IMR-90 (cell line): ENCODE results near the gene WDFY2. TPM values are rescaled to one million over a fixed set of nuclear protein-coding genes. Genes with fewer than 3 reads are reported as not detected.

Source experiments
- ATAC-seq: fragments of 200-7000 bp; cut with Tn5 transposase; 2 replicates; pipeline ENCODE4 v1.9.1; 2020; ENCODE audit warnings: low read depth, mild to moderate bottlenecking, moderate library complexity
- BruUV-seq: library from RNA; stranded (reverse); fragments of 400-500 nt; replicated peaks from 2 replicates; lab custom pipeline; 2021; lab: Mats Ljungman, UMichigan
- CTCF ChIA-PET: fragments of 300-600 bp; formaldehyde crosslinking; extraction: SDS; loops from one replicate; lab custom pipeline; 2021; ENCODE audit warnings: antibody characterized with exemption; lab: Yijun Ruan, JAX
- POLR2A ChIA-PET: fragments of 300-600 bp; sonication (Branson Sonifier 250); formaldehyde crosslinking; loops from one replicate; lab custom pipeline; 2022; ENCODE audit warnings: antibody characterized with exemption; ENCODE audit not compliant: unreplicated experiment; lab: Charles Lee
- DNase-seq: peaks from one replicate; pipeline ENCODE4 v3.0.0; 2013
- H2AFZ ChIP-seq: replicated peaks from 2 replicates; pipeline ENCODE3; 2013; ENCODE audit warnings: low read length, mild to moderate bottlenecking; ENCODE audit not compliant: poor library complexity
- H2AK5ac ChIP-seq: 2 replicates; pipeline ENCODE4 v1.6.1; 2013; ENCODE audit warnings: low read depth, low read length, inconsistent platforms
- H2AK9ac ChIP-seq: replicated peaks from 2 replicates; pipeline ENCODE3; 2013; ENCODE audit warnings: mild to moderate bottlenecking, low read depth, low read length, moderate library complexity; ENCODE audit not compliant: poor library complexity
- H2BK120ac ChIP-seq: 2 replicates; pipeline ENCODE4 v1.6.1; 2013; ENCODE audit warnings: low read depth, low read length, inconsistent platforms
- H2BK15ac ChIP-seq: 3 replicates; pipeline ENCODE4 v1.6.1; 2013; ENCODE audit warnings: low read depth, low read length, inconsistent platforms
- H2BK20ac ChIP-seq: 2 replicates; pipeline ENCODE4 v1.6.1; 2013; ENCODE audit warnings: low read depth, mild to moderate bottlenecking, inconsistent platforms, low read length, moderate library complexity
- H2BK5ac ChIP-seq: 2 replicates; pipeline ENCODE4 v1.6.1; 2013; ENCODE audit warnings: mild to moderate bottlenecking, low read depth, low read length, inconsistent platforms; ENCODE audit not compliant: poor library complexity, severe bottlenecking
- H3K14ac ChIP-seq: replicated peaks from 2 replicates; pipeline ENCODE4 v1.6.1; 2013; ENCODE audit warnings: low read depth, low read length, inconsistent platforms
- H3K18ac ChIP-seq: 2 replicates; pipeline ENCODE4 v1.6.1; 2013; ENCODE audit warnings: low read depth, low read length, control low read depth
- H3K23ac ChIP-seq: 2 replicates; pipeline ENCODE4 v1.6.1; 2013; ENCODE audit warnings: low read depth, low read length, inconsistent platforms
- H3K27ac ChIP-seq: 2 replicates; pipeline ENCODE4 v1.5.1; 2013; ENCODE audit warnings: mild to moderate bottlenecking, control low read depth, low read length; ENCODE audit not compliant: insufficient read depth
- H3K27me3 ChIP-seq: 2 replicates; pipeline ENCODE4 v1.6.1; 2013; ENCODE audit warnings: low read length; ENCODE audit not compliant: control insufficient read depth, insufficient read depth
- H3K36me3 ChIP-seq: 2 replicates; pipeline ENCODE4 v1.6.1; 2013; ENCODE audit warnings: low read length, mixed read lengths; ENCODE audit not compliant: control insufficient read depth, insufficient read depth
- H3K4ac ChIP-seq: 2 replicates; pipeline ENCODE4 v1.6.1; 2013; ENCODE audit warnings: low read depth, low read length, inconsistent platforms
- H3K4me1 ChIP-seq: 2 replicates; pipeline ENCODE4 v1.6.1; 2013; ENCODE audit warnings: low read length, mixed read lengths; ENCODE audit not compliant: control insufficient read depth, insufficient read depth
- H3K4me2 ChIP-seq: 2 replicates; pipeline ENCODE4 v1.6.1; 2013; ENCODE audit warnings: low read depth, mild to moderate bottlenecking, control low read depth, low read length, moderate library complexity
- H3K4me3 ChIP-seq: 2 replicates; pipeline ENCODE4 v1.5.1; 2013; ENCODE audit warnings: low read depth, mild to moderate bottlenecking, control low read depth, low read length, moderate library complexity; ENCODE audit not compliant: insufficient read depth
- H3K56ac ChIP-seq: 2 replicates; pipeline ENCODE4 v1.6.1; 2013; ENCODE audit warnings: low read length, inconsistent platforms; ENCODE audit not compliant: insufficient read depth; ENCODE audit errors: extremely low read depth
- H3K79me1 ChIP-seq, 2 experiments: 2 replicates each; pipeline ENCODE4 v1.6.1; 2013; ENCODE audit warnings: low read length in 2 of 2, inconsistent platforms in 1 of 2, low read depth in 1 of 2
- H3K9ac ChIP-seq: 2 replicates; pipeline ENCODE4 v1.6.1; 2013; ENCODE audit warnings: low read depth, low read length, control low read depth
- H3K9me1 ChIP-seq: 2 replicates; pipeline ENCODE4 v1.6.1; 2013; ENCODE audit warnings: low read length, inconsistent platforms; ENCODE audit not compliant: insufficient read depth
- H3K9me3 ChIP-seq: 2 replicates; pipeline ENCODE4 v1.6.1; 2013; ENCODE audit warnings: low read length; ENCODE audit not compliant: control insufficient read depth, insufficient read depth
- H4K20me1 ChIP-seq: 2 replicates; pipeline ENCODE4 v1.6.1; 2013; ENCODE audit warnings: low read length, inconsistent platforms; ENCODE audit not compliant: insufficient read depth
- H4K5ac ChIP-seq: 2 replicates; pipeline ENCODE4 v1.6.1; 2013; ENCODE audit warnings: mild to moderate bottlenecking, low read depth, low read length, control low read depth
- H4K8ac ChIP-seq, 2 experiments: 2 replicates each; pipeline ENCODE4 v1.6.1; 2013; ENCODE audit warnings: low read depth in 2 of 2, low read length in 2 of 2, control low read depth in 1 of 2, inconsistent platforms in 1 of 2
- H4K91ac ChIP-seq: 2 replicates; pipeline ENCODE4 v1.6.1; 2013; ENCODE audit warnings: low read depth, low read length, inconsistent platforms; ENCODE audit not compliant: insufficient read depth
- NFE2L2 ChIP-seq: fragments of 150-350 bp; IDR thresholded peaks from 2 replicates; pipeline ENCODE4 v1.6.1; 2016; ENCODE audit warnings: low read depth, mild to moderate bottlenecking, low read length
- WGBS, 2 experiments: methylation state at CpG; one replicate each; pipeline versions ENCODE4 v1.1.5 to v1.1.7; 2013; ENCODE audit warnings: missing lambda C conversion rate in 2 of 2; ENCODE audit not compliant: insufficient read length in 1 of 2; ENCODE audit errors: extremely low coverage in 2 of 2; 5-methylcytosine and 5-hydroxymethylcytosine counted together
- dilution Hi-C: fragments of 300-500 bp; cut with HindIII; formaldehyde crosslinking; loops from one replicate; pipeline ENCODE4 v1.14.3; 2018; ENCODE audit warnings: low sequenced_read_pairs; ENCODE audit not compliant: unreplicated experiment
- in situ Hi-C: fragments of 300-500 bp; cut with MboI; formaldehyde crosslinking; loops from 3 replicates; pipeline ENCODE4 v1.14.3; 2019; ENCODE audit warnings: low sequenced_read_pairs, inconsistent platforms, mixed read lengths
- intact Hi-C: fragments of 100-400 bp; cut with micrococcal nuclease; formaldehyde crosslinking; loops from 2 replicates; pipeline ENCODE4 v1.10.0; 2022
- polyA plus RNA-seq, 3 experiments: library from polyadenylated mRNA; depleted of rRNA; stranded (reverse); fragments of >200 nt; gene quantifications; 2 replicates each; pipeline ENCODE4 v1.2.3, GENCODE V29; 2012; ENCODE audit warnings: low replicate concordance in 1 of 3
- total RNA-seq: library from RNA; depleted of rRNA; stranded (reverse); fragments of >200 nt; gene quantifications from 2 replicates; pipeline ENCODE4 v1.2.3, GENCODE V29; 2012

WDFY2 gene
- total and polyA plus RNA-seq, 2 of the 4 experiments (the other 2 are of a cell fraction) = 4.3 to 5.4 TPM

- H3K9me1 ChIP-seq = peaks cover 4% of the 10 kb centered on the region; the same call in 1 of the 2 replicates
- CTCF ChIA-PET = no interaction called here
- no peak overlapping the region for H4K5ac ChIP-seq
- in situ Hi-C loops (no loop called here), dilution Hi-C loops (no loop called here), intact Hi-C loops (no loop called here)
- H3K18ac ChIP-seq = no peak overlapping the region
- H3K4me2 ChIP-seq = no peak overlapping the region
- H2AK5ac ChIP-seq = no peak overlapping the region
- peaks cover 11% of the 10 kb centered on the region for H3K9me3 ChIP-seq
- no peak for DNase-seq
- no peak overlapping the region for H4K91ac ChIP-seq
- H2BK5ac ChIP-seq = no peak overlapping the region
- POLR2A ChIA-PET = no interaction called here
- H3K27ac ChIP-seq = no peak overlapping the region
- H3K27me3 ChIP-seq = no peaks in the 10 kb centered on the region
- no peak overlapping the region for H2BK15ac ChIP-seq
- no peak overlapping the region for H3K9ac ChIP-seq
- no peak overlapping the region for H2BK20ac ChIP-seq
- no peak overlapping the region for H4K8ac ChIP-seq
- H3K4me1 ChIP-seq = no peaks in the 10 kb centered on the region
- H3K23ac ChIP-seq = no peak overlapping the region
- no peak overlapping the region for H3K4me3 ChIP-seq
- no CpG with 5 or more reads among the region's 2 CpGs for WGBS, 2 experiments
- no peak for TF ChIP-seq NFE2L2
- H2AK9ac ChIP-seq = no peak overlapping the region
- no peaks in the 10 kb centered on the region for H4K20me1 ChIP-seq
- peaks cover 8% of the 10 kb centered on the region for H3K36me3 ChIP-seq
- H2AFZ ChIP-seq = no peak overlapping the region
- no peak for ATAC-seq
- no peak overlapping the region for H3K4ac ChIP-seq
- peaks cover 14 to 25% of the 10 kb centered on the region in 2 experiments for H3K79me1 ChIP-seq
- H3K14ac ChIP-seq = no peak overlapping the region
- H2BK120ac ChIP-seq = no peak overlapping the region
- BruUV-seq = no TSS peak
- H3K56ac ChIP-seq = no peak overlapping the region
Measured at GRCh38 chr13:51746802-51747201, 162.5 kb downstream of the WDFY2 start.
